PC-9 (cell line): Measurements from ENCODE around the gene ZNFX1.

Experiments
- CTCF ChIP-seq: fragments of 200-600 bp; sonication (generic); conservative IDR thresholded peaks from 2 replicates; pipeline ENCODE4 v1.6.1; 2017; ENCODE audit warnings: mixed run types, antibody characterized with exemption, mild to moderate bottlenecking, moderate library complexity
- EZH2 ChIP-seq: fragments of 200-600 bp; sonication (generic); IDR thresholded peaks from 2 replicates; pipeline ENCODE4 v1.8.0; 2017; ENCODE audit warnings: antibody characterized with exemption, low read depth

- TF ChIP-seq CTCF: no peak
- no peak for TF ChIP-seq EZH2
Measured at GRCh38 chr20:49324306-49324705, 46.4 kb upstream of the ZNFX1 start.
